IPS-18c (cell line): ENCODE measurements around the gene SUFU.
"Not testable (repeated sequence)": the region's sequence is repeated elsewhere in the genome, so short reads cannot be mapped to it uniquely, and the experiment has no call there.

Source experiments
- H3K4me3 ChIP-seq: 2 replicates; pipeline ENCODE4 v1.7.0; 2013; ENCODE audit warnings: low read depth, mild to moderate bottlenecking, low read length, moderate library complexity; ENCODE audit not compliant: insufficient read depth
- H3K9me3 ChIP-seq: one replicate; pipeline ENCODE4 v1.6.1; 2013; ENCODE audit warnings: mild to moderate bottlenecking, low read length, moderate library complexity; ENCODE audit not compliant: control insufficient read depth, insufficient read depth

SUFU gene

GRCh38 chr10:102654969-102655368, 151.2 kb downstream of the SUFU start:
- Histone ChIP-seq H3K9me3 (no peaks in the 10 kb centered on the region), H3K4me3 (no peak overlapping the region)

DNA sequence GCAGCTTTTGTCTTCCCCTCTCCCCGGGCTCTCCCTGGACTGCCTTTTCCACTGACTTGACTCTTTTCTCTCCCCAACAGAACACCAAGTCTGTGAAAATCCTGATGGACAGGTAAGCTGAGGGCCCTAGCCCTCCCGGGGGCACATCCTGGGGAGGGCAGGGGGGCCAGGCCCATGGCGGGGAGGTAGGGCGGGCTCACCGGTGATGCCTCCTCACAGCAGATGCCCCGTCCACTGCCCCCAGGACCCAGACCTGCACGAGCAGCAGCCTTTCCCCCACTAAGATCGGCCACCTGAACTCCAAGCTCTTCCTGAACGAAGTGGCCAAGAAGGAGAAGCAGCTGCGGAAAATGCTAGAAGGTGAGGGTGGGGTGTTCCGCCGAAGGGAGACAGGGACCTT, 152.3 kb downstream of the SUFU start:
- no peaks in the 10 kb centered on the region for H3K9me3 ChIP-seq
- no peak overlapping the region for H3K4me3 ChIP-seq

DNA sequence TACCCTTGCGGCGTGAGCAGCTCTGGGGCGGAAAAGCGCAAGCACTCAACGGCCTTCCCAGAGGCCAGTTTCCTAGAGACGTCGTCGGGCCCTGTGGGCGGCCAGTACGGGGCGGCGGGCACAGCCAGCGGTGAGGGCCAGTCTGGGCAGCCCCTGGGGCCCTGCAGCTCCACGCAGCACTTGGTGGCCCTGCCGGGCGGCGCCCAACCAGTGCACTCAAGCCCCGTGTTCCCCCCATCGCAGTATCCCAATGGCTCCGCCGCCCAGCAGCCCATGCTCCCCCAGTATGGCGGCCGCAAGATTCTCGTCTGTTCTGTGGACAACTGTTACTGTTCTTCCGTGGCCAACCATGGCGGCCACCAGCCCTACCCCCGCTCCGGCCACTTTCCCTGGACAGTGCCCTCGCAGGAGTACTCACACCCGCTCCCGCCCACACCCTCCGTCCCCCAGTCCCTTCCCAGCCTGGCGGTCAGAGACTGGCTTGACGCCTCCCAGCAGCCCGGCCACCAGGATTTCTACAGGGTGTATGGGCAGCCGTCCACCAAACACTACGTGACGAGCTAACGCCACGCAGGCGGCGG, 153.1 kb downstream of the SUFU start:
- Histone ChIP-seq H3K9me3 (no peaks in the 10 kb centered on the region), H3K4me3 (no peak overlapping the region)

DNA sequence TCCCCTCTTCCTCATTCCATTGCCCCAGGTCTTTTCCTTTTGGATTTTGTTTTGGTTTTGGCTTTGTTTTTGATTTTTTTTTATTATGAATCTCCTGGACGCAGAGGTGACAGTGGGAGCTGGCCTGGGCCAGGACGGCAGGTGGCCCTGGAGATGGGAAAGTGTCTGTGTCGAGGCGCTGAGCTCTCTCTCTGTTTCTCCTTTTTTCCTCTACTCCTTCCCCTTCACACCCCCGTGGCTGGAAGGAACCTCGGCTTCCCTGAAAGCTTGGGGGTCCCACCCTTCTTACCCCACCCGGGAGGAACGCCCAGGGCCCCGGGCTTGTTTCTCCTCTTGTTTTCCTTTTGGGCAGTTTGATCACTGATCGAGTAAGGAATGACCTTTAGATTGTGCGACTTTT, 153.7 kb downstream of the SUFU start:
- H3K4me3 ChIP-seq = no peak overlapping the region
- no peaks in the 10 kb centered on the region for H3K9me3 ChIP-seq

GRCh38 chr10:102657984-102658724, 154.4 kb downstream of the SUFU start:
- no peak overlapping the region for H3K4me3 ChIP-seq
- H3K9me3 ChIP-seq = no peaks in the 10 kb centered on the region

DNA sequence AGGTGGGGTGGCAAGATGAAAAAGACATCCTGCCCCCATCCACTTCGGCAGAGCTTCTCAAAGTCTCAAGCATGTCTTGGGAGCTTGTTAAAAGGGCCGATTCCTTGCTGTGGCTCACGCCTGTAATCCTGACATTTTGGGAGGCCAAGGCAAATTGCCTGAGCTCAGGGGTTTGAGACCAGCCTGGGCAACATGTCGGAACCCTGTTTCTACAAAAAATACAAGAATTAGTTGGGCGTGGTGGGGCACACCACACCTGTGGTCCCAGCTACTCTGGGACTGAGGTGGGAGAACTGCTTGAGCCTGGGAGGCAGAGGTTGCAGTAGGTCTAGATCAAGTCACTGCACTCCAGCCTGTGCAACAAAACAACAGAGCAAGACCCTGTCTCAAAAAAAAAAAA, 155.0 kb downstream of the SUFU start:
- Histone ChIP-seq H3K9me3 (no peaks in the 10 kb centered on the region), H3K4me3 (no peak overlapping the region)

DNA sequence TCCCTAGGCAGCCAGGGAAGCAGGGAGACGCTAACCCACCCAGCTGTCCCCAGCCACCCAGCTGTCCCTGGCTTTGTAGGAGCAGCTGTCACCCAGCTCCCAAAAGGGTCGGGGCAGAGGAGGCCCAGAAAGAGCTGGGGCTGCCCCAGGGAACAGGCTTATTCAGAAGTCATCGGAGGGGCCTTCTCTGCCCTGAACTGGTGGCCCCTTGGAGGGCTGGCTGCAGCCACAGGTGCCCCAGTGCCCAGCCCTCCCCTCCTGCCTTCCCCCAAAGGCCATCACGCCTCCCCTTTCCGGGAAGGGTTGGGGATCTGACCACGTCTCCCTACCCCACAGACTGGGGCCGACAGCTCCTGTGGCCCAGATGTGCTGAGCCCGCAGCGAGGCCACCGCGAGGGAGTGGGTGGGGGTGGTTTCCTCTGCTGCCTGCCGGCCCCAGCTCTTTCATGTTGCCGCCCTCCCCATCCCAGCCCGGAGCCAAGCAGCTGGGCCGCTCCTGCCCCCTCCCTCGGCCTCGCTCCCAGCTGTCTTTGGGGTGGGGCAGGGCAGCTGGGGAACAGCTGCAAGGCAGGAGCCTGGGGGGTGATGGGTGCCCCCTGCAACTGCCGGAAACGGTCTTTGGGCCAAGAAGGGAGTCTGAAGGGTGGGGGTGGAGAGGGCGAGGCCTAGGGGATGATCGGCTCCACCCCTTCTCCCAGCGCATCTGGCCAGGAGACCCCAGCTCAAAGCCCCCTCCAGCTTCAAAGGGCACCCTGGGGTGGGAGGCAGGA, 157.3 kb downstream of the SUFU start:
- Histone ChIP-seq H3K9me3 (no peaks in the 10 kb centered on the region), H3K4me3 (no peak overlapping the region; the same call in 1 of the 2 replicates)

DNA sequence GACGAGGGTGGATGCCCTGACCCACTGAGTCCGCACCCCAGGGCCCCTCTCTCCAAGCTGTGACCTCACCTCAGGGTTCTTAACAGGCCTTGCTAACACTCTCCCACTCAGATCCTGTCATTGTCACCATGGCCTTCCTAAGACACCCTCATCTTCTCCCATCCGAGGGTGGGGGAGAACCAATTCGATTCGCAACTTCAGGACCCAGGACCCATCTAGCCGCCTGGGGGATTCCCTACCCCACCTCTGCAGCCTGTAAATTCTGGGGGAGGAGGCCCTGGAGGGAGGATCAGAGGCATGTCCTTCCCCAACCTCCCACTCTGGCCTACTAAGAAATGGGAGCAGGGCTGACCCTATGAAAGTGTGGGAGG, 157.9 kb downstream of the SUFU start:
- Histone ChIP-seq H3K9me3 (no peaks in the 10 kb centered on the region), H3K4me3 (no peak overlapping the region)

DNA sequence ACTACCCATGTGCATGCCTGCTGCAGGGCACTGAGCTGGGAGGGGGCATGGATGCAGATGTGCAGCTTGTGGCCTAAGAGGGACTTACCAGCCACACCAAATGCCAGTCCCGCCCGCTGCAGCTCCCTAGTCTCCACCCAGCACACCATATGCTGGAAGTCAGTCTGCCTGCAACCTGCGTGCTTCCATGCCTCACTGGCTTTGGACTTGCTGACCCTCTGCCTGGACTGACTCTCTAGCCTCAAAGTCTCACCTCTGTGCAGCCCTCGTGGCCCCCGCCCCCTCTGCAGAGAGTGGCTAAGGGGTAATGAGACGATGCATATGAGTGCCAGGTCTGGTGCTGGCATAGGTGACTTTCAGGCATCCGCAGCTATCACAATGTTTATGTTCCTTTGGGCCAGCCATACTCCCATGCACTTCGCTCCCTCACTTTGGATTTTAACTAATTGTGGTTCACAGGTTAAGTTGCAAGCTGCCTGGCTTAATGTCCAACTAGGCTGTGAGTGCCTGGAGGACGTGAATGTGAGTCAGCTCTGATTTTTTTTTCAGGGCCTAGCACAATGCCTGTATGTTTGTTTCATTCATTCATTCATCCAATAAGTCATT, 162.2 kb downstream of the SUFU start:
- no peak overlapping the region for H3K4me3 ChIP-seq
- H3K9me3 ChIP-seq = no peaks in the 10 kb centered on the region

GRCh38 chr10:102667411-102667810, 163.6 kb downstream of the SUFU start:
- not testable (repeated sequence) for H3K9me3 ChIP-seq, H3K4me3 ChIP-seq

GRCh38 chr10:102668326-102669107, 164.7 kb downstream of the SUFU start:
- H3K9me3 ChIP-seq = no peaks in the 10 kb centered on the region
- no peak overlapping the region for H3K4me3 ChIP-seq

GRCh38 chr10:102669206-102670064, 165.7 kb downstream of the SUFU start:
- no peaks in the 10 kb centered on the region for H3K9me3 ChIP-seq
- no peak overlapping the region for H3K4me3 ChIP-seq

DNA sequence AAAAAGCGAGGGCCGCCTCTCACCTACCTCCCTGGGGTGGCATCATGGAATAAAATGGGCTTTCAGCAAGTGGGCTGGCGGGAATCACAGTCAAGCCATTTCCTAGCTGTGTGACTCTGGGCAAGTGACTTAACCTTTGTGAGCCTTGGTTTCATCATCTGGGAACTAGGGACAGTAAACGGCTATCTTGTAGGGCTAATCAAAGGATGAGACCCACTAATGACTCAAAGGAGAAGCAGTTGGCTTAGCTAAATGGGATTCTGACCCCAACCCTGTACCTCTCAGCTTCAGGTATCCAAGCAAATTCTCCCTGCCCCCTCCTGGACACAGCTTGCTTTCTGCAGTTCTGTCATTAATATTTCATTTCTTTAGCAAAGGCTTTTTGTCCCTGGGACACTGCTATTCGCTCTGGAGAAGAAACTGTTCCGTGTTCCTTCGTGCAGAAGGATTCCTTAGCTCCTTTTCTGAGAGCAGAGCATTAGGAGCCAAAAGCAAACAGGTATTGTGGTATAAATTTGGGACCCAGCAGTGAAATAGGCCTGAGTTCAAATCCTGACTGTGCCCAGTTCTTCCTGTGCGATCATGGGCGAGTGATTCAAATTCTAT, 166.4 kb downstream of the SUFU start:
- no peak overlapping the region for H3K4me3 ChIP-seq

GRCh38 chr10:102670871-102671434, 167.2 kb downstream of the SUFU start:
- Histone ChIP-seq H3K4me3 (no peak overlapping the region), H3K9me3 (no peaks in the 10 kb centered on the region)

More for the DNA sequence above, 166.4 kb downstream of the SUFU start:
- H3K9me3 ChIP-seq = no peaks in the 10 kb centered on the region

GRCh38 chr10:102673236-102673818, 169.6 kb downstream of the SUFU start:
- H3K4me3 ChIP-seq = no peak overlapping the region
- no peaks in the 10 kb centered on the region for H3K9me3 ChIP-seq
